DND-41 (cell line): ENCODE measurements around the gene PLCL1.

Experiments used
- ATAC-seq: fragments of 200-7000 bp; cut with Tn5 transposase; 3 replicates; pipeline ENCODE4 v1.9.1; 2021; ENCODE audit warnings: low read depth; ENCODE audit not compliant: insufficient read depth
- DNase-seq: peaks from one replicate; pipeline ENCODE4 v3.0.0-alpha.2; 2020
- H2AFZ ChIP-seq: 2 replicates; pipeline ENCODE4 v1.6.0; 2012; ENCODE audit warnings: low read depth, low read length
- H3K27ac ChIP-seq: 2 replicates; pipeline ENCODE4 v1.5.1; 2012; ENCODE audit warnings: low read length, inconsistent platforms
- H3K27me3 ChIP-seq: fragments of 200-600 bp; sonication (generic); 2 replicates; pipeline ENCODE4 v1.6.0; 2012; ENCODE audit warnings: low read length, mild to moderate bottlenecking, inconsistent platforms; ENCODE audit not compliant: insufficient read depth, poor library complexity
- H3K36me3 ChIP-seq: 2 replicates; pipeline ENCODE4 v1.5.1; 2012; ENCODE audit warnings: low read length, inconsistent platforms; ENCODE audit not compliant: insufficient read depth
- H3K4me1 ChIP-seq: 2 replicates; pipeline ENCODE4 v1.5.1; 2012; ENCODE audit warnings: mild to moderate bottlenecking, low read length; ENCODE audit not compliant: insufficient read depth
- H3K4me2 ChIP-seq: 2 replicates; pipeline ENCODE4 v1.6.0; 2012; ENCODE audit warnings: mild to moderate bottlenecking, moderate library complexity, low read length, inconsistent platforms; ENCODE audit not compliant: insufficient read depth
- H3K4me3 ChIP-seq, 2 experiments: fragments of 200-600 bp in 1 of 2; shearing (Covaris generic) in 1 of 2; 2 replicates each; pipeline ENCODE4 v1.5.1; 2012 to 2016; ENCODE audit warnings: inconsistent platforms in 2 of 2, low read length in 2 of 2, mild to moderate bottlenecking in 2 of 2, low read depth in 1 of 2, moderate library complexity in 1 of 2
- H3K79me2 ChIP-seq: 2 replicates; pipeline ENCODE4 v1.6.0; 2012; ENCODE audit warnings: low read length, inconsistent platforms; ENCODE audit not compliant: insufficient read depth
- H3K9ac ChIP-seq: 2 replicates; pipeline ENCODE4 v1.6.0; 2012; ENCODE audit warnings: low read depth, mild to moderate bottlenecking, inconsistent platforms, low read length, moderate library complexity
- H3K9me3 ChIP-seq: 2 replicates; pipeline ENCODE4 v1.5.1; 2012; ENCODE audit warnings: low read length, moderate library complexity, mild to moderate bottlenecking, inconsistent platforms; ENCODE audit not compliant: insufficient read depth, severe bottlenecking
- H4K20me1 ChIP-seq: 2 replicates; pipeline ENCODE4 v1.6.0; 2012; ENCODE audit warnings: low read length; ENCODE audit not compliant: insufficient read depth
- EZH2 ChIP-seq: IDR thresholded peaks from 3 replicates; pipeline ENCODE4 v1.6.1; 2012; ENCODE audit warnings: borderline replicate concordance, low read depth, mild to moderate bottlenecking, moderate library complexity, low read length, inconsistent platforms; ENCODE audit not compliant: severe bottlenecking
- TF ChIP-seq, protein P1 (sequence below): IDR thresholded peaks from 2 replicates; pipeline ENCODE4 v1.5.1; 2012; ENCODE audit warnings: borderline replicate concordance, low read length, moderate library complexity, mild to moderate bottlenecking; ENCODE audit not compliant: poor library complexity, severe bottlenecking; ENCODE audit errors: extremely low read depth

Gene PLCL1

DNA sequence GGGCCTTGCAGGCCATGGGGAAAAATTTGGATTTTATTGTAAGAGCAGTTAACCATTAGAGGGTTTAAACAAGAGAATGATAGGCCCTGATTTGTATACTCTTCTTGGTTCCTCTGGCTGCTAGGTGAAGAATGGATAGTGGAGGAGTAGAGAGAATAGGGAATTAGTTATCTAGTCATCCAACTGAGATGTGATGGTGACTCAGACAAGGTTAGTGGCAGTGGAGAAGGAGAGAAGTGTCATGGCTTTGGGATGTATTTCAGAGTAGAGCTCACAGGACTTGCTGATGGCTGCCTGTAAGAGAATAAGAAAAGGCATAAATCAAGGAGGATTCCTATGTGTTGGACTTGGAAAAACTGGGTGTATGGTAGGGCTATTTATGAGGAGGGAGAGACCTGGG, 169.4 kb downstream of the PLCL1 start:
- Histone ChIP-seq H2AFZ (no peak overlapping the region), H3K4me1 (no peaks in the 10 kb centered on the region), H4K20me1 (no peaks in the 10 kb centered on the region), H3K4me3 (no peak overlapping the region), H3K79me2 (no peaks in the 10 kb centered on the region), H3K27me3 (no peaks in the 10 kb centered on the region), H3K9ac (no peak overlapping the region), H3K4me2 (no peak overlapping the region), H3K27ac (no peak overlapping the region), H3K9me3 (no peaks in the 10 kb centered on the region), H3K36me3 (no peaks in the 10 kb centered on the region)
- TF ChIP-seq, protein P1, sequence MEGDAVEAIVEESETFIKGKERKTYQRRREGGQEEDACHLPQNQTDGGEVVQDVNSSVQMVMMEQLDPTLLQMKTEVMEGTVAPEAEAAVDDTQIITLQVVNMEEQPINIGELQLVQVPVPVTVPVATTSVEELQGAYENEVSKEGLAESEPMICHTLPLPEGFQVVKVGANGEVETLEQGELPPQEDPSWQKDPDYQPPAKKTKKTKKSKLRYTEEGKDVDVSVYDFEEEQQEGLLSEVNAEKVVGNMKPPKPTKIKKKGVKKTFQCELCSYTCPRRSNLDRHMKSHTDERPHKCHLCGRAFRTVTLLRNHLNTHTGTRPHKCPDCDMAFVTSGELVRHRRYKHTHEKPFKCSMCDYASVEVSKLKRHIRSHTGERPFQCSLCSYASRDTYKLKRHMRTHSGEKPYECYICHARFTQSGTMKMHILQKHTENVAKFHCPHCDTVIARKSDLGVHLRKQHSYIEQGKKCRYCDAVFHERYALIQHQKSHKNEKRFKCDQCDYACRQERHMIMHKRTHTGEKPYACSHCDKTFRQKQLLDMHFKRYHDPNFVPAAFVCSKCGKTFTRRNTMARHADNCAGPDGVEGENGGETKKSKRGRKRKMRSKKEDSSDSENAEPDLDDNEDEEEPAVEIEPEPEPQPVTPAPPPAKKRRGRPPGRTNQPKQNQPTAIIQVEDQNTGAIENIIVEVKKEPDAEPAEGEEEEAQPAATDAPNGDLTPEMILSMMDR = no peak
- no peak for TF ChIP-seq EZH2
- ATAC-seq (no peak), DNase-seq (no peak)

DNA sequence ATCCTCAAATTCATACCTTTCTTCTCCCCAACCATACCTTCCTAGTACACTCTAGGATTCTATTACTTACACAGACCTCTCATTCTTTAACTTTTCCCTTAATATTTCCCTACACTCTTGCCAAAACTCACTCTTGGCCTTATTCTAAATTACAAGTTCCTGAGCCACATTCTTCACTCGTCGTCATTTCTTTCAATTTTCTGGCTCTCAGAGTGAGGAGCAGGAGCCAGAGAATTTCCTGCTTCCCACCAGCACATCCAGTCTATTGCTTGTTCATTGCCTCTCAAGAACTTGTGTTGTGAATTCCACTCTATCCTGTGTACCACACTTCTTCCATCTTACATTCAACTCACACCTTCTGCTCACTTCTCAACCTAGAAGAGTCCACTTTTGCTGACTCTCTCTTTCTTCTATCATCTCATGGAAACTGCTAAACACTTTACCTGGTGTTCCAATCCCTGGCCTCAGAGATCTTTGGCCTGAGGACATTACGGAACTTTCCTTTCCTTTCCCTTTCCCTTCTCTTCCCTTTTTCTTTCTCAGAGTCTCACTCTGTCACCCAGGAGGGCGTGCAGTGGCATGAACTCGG, 171.6 kb downstream of the PLCL1 start:
- no peak overlapping the region for H3K9ac ChIP-seq
- H3K9me3 ChIP-seq = no peaks in the 10 kb centered on the region
- no peaks in the 10 kb centered on the region for H3K4me1 ChIP-seq
- H2AFZ ChIP-seq = no peak overlapping the region
- no peak overlapping the region for H3K4me2 ChIP-seq
- ATAC-seq (no peak), DNase-seq (no peak)
- no peak for TF ChIP-seq EZH2
- TF ChIP-seq, protein P1 = no peak
- no peaks in the 10 kb centered on the region for H3K79me2 ChIP-seq
- H3K27me3 ChIP-seq = no peaks in the 10 kb centered on the region
- H3K27ac ChIP-seq = no peak overlapping the region
- H3K4me3 ChIP-seq = no peak overlapping the region
- no peaks in the 10 kb centered on the region for H4K20me1 ChIP-seq
- no peaks in the 10 kb centered on the region for H3K36me3 ChIP-seq

DNA sequence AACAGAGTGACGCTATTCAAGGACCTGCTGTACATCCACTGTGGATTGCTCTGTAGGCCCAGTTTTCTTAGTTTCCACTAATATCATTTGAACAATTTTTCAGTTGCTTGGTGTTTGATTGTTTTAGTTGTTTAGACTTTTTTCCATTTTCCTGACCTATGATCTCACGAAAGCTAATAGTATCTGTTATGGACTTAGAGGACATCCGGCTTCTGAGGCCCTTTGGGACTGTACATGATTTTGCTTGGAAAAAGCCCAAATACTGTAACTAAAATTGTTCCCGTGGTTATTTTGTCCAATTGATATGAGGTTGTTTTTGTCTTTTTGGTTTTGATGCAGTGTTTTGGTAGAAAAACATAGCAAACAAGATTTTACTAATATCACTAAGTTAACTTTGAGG, 174.6 kb downstream of the PLCL1 start:
- Histone ChIP-seq H3K4me3 (no peak overlapping the region), H4K20me1 (no peaks in the 10 kb centered on the region)
- no peak for ATAC-seq

More for the DNA sequence above, 174.6 kb downstream of the PLCL1 start:
- H3K79me2 ChIP-seq = no peaks in the 10 kb centered on the region
- H3K27me3 ChIP-seq = no peaks in the 10 kb centered on the region
- no peak overlapping the region for H2AFZ ChIP-seq
- no peak for TF ChIP-seq EZH2
- TF ChIP-seq, protein P1 = no peak
- H3K4me1 ChIP-seq = no peaks in the 10 kb centered on the region
- no peaks in the 10 kb centered on the region for H3K36me3 ChIP-seq
- H3K9me3 ChIP-seq = no peaks in the 10 kb centered on the region
- H3K4me2 ChIP-seq = no peak overlapping the region
- H3K27ac ChIP-seq = no peak overlapping the region
- no peak overlapping the region for H3K9ac ChIP-seq
- DNase-seq = no peak
